Chondrocyte (in vitro differentiated cells): ENCODE measurements around the gene PSMB2. TPM values are rescaled to one million over a fixed set of nuclear protein-coding genes. Genes with fewer than 3 reads are reported as not detected.

Source experiments
- DNase-seq: peaks from one replicate; pipeline ENCODE4 v3.0.0; 2021; ENCODE audit warnings: mixed read lengths, low spot score
- H3K27ac Mint-ChIP-seq: one replicate; pipeline ENCODE4 v1.8.0; 2021; ENCODE audit warnings: mild to moderate bottlenecking, moderate library complexity, mixed read lengths; ENCODE audit not compliant: unreplicated experiment
- H3K27me3 Mint-ChIP-seq: 2 replicates; pipeline ENCODE4 v1.8.0; 2021; ENCODE audit warnings: low read depth, mixed read lengths
- H3K36me3 Mint-ChIP-seq: 2 replicates; pipeline ENCODE4 v1.8.0; 2021; ENCODE audit warnings: low read depth, mixed read lengths
- H3K4me1 Mint-ChIP-seq: 2 replicates; pipeline ENCODE4 v1.8.0; 2021; ENCODE audit warnings: low read depth, mild to moderate bottlenecking, mixed read lengths
- H3K4me3 Mint-ChIP-seq: one replicate; pipeline ENCODE4 v1.8.0; 2021; ENCODE audit warnings: mild to moderate bottlenecking, moderate library complexity, mixed read lengths; ENCODE audit not compliant: unreplicated experiment
- H3K9me3 Mint-ChIP-seq: 2 replicates; pipeline ENCODE4 v1.8.0; 2021; ENCODE audit warnings: low read depth, mixed read lengths
- CTCF ChIP-seq: fragments of 200-600 bp; sonication (generic); IDR thresholded peaks from 2 replicates; pipeline ENCODE4 v1.5.0; 2021; ENCODE audit warnings: antibody characterized with exemption, mild to moderate bottlenecking, moderate library complexity
- total RNA-seq: library from RNA; stranded (reverse); gene quantifications from 3 replicates; pipeline ENCODE4 v1.2.1, GENCODE V29; 2021

Gene PSMB2
- total RNA-seq, 1 donor from 2014 or later = 58.9 TPM

- no peak for DNase-seq
- TF ChIP-seq CTCF = no peak
- peaks cover 10% of the 10 kb centered on the region for H3K36me3 Mint-ChIP-seq
- no peaks in the 10 kb centered on the region for H3K9me3 Mint-ChIP-seq
- H3K27me3 Mint-ChIP-seq = no peaks in the 10 kb centered on the region
- no peak overlapping the region for H3K4me3 Mint-ChIP-seq
- peak overlapping the region; percentile 45 for H3K27ac Mint-ChIP-seq
- peaks cover 27% of the 10 kb centered on the region for H3K4me1 Mint-ChIP-seq
Observed at GRCh38 chr1:35561297-35561971, 79.9 kb downstream of the PSMB2 start.

GRCh38 chr1:35560256-35561225, 80.8 kb downstream of the PSMB2 start:
- no peak overlapping the region for H3K27ac Mint-ChIP-seq
- H3K27me3 Mint-ChIP-seq = no peaks in the 10 kb centered on the region
- H3K9me3 Mint-ChIP-seq = no peaks in the 10 kb centered on the region
- H3K4me1 Mint-ChIP-seq = peaks cover 36% of the 10 kb centered on the region
- peaks cover 10% of the 10 kb centered on the region for H3K36me3 Mint-ChIP-seq
- no peak for TF ChIP-seq CTCF
- H3K4me3 Mint-ChIP-seq = no peak overlapping the region
- DNase-seq = no peak

- no peak for DNase-seq
- Mint-ChIP-seq H3K9me3 (no peaks in the 10 kb centered on the region), H3K4me1 (peaks cover 47% of the 10 kb centered on the region), H3K4me3 (no peak overlapping the region), H3K27me3 (no peaks in the 10 kb centered on the region), H3K36me3 (peaks cover 6% of the 10 kb centered on the region), H3K27ac (peak overlapping the region; percentile 71)
- no peak for TF ChIP-seq CTCF
Observed at GRCh38 chr1:35559317-35559944, 81.9 kb downstream of the PSMB2 start.

- H3K27me3 Mint-ChIP-seq = no peaks in the 10 kb centered on the region
- DNase-seq = no peak
- no peaks in the 10 kb centered on the region for H3K9me3 Mint-ChIP-seq
- peak overlapping the region; percentile 90 for H3K27ac Mint-ChIP-seq
- H3K4me1 Mint-ChIP-seq = peaks cover 50% of the 10 kb centered on the region
- peaks cover 6% of the 10 kb centered on the region for H3K36me3 Mint-ChIP-seq
- peak overlapping the region; percentile 97 for H3K4me3 Mint-ChIP-seq
- TF ChIP-seq CTCF = peak; percentile 25
Observed at GRCh38 chr1:35558374-35559316, 82.7 kb downstream of the PSMB2 start.
